Stimulated activated memory B cell treated with anti-CD40 and anti-IgM and Interleukin-4, amounts not matched to agents 10 μg/mL and 1 μg/mL and 100 μg/mL, for 72 hours (primary cell): Measurements from ENCODE around the gene G6PD.

Experiments used
- ATAC-seq: fragments of 150-1000 bp; cut with Tn5 transposase; 2 replicates; pipeline ENCODE4 v1.10.0; 2021
- H3K27ac Mint-ChIP-seq: one replicate; pipeline ENCODE4 v1.8.0; 2022; ENCODE audit warnings: mild to moderate bottlenecking, mixed read lengths
- H3K27me3 Mint-ChIP-seq: one replicate; pipeline ENCODE4 v1.8.0; 2022; ENCODE audit warnings: mixed read lengths
- H3K36me3 Mint-ChIP-seq: one replicate; pipeline ENCODE4 v1.8.0; 2022; ENCODE audit warnings: mixed read lengths
- H3K4me1 Mint-ChIP-seq: one replicate; pipeline ENCODE4 v1.8.0; 2022; ENCODE audit warnings: mixed read lengths
- H3K4me3 Mint-ChIP-seq: one replicate; pipeline ENCODE4 v1.8.0; 2022; ENCODE audit warnings: mild to moderate bottlenecking, moderate library complexity, mixed read lengths
- H3K9me3 Mint-ChIP-seq: one replicate; pipeline ENCODE4 v1.8.0; 2022; ENCODE audit warnings: mixed read lengths

G6PD gene

GRCh38 chrX:154531626-154532025, 15.0 kb downstream of the G6PD start:
- Mint-ChIP-seq H3K4me3 (no peak overlapping the region), H3K36me3 (peaks cover 24% of the 10 kb centered on the region), H3K4me1 (peaks cover 18% of the 10 kb centered on the region), H3K27me3 (no peaks in the 10 kb centered on the region), H3K9me3 (no peaks in the 10 kb centered on the region), H3K27ac (no peak overlapping the region)
- no peak for ATAC-seq

GRCh38 chrX:154530286-154530685, 16.4 kb downstream of the G6PD start:
- Mint-ChIP-seq H3K4me3 (no peak overlapping the region), H3K27me3 (no peaks in the 10 kb centered on the region), H3K36me3 (peaks cover 24% of the 10 kb centered on the region), H3K9me3 (no peaks in the 10 kb centered on the region), H3K4me1 (peaks cover 18% of the 10 kb centered on the region), H3K27ac (no peak overlapping the region)
- ATAC-seq: no peak

GRCh38 chrX:154529206-154529612, 17.4 kb downstream of the G6PD start:
- peaks cover 10% of the 10 kb centered on the region for H3K4me1 Mint-ChIP-seq
- no peaks in the 10 kb centered on the region for H3K27me3 Mint-ChIP-seq
- no peak for ATAC-seq
- H3K4me3 Mint-ChIP-seq: no peak overlapping the region
- no peak overlapping the region for H3K27ac Mint-ChIP-seq
- peaks cover 15% of the 10 kb centered on the region for H3K36me3 Mint-ChIP-seq
- no peaks in the 10 kb centered on the region for H3K9me3 Mint-ChIP-seq

- H3K9me3 Mint-ChIP-seq: no peaks in the 10 kb centered on the region
- H3K4me1 Mint-ChIP-seq: peaks cover 10% of the 10 kb centered on the region
- H3K27me3 Mint-ChIP-seq: no peaks in the 10 kb centered on the region
- H3K27ac Mint-ChIP-seq: peak overlapping the region; percentile 77
- peak; percentile 92 for ATAC-seq
- H3K4me3 Mint-ChIP-seq: peak overlapping the region; percentile 75
- H3K36me3 Mint-ChIP-seq: peaks cover 8% of the 10 kb centered on the region
Measured at GRCh38 chrX:154526901-154527675, 19.6 kb downstream of the G6PD start.

- Mint-ChIP-seq H3K27ac (peak overlapping the region; percentile 24), H3K4me1 (peaks cover 10% of the 10 kb centered on the region), H3K27me3 (no peaks in the 10 kb centered on the region), H3K4me3 (no peak overlapping the region), H3K9me3 (no peaks in the 10 kb centered on the region), H3K36me3 (peaks cover 2% of the 10 kb centered on the region)
- ATAC-seq: no peak
Measured at GRCh38 chrX:154525606-154526490, 20.8 kb downstream of the G6PD start.

- Mint-ChIP-seq H3K36me3 (peaks cover 4% of the 10 kb centered on the region), H3K9me3 (no peaks in the 10 kb centered on the region), H3K27me3 (no peaks in the 10 kb centered on the region), H3K4me1 (peaks cover 15% of the 10 kb centered on the region), H3K4me3 (no peak overlapping the region), H3K27ac (no peak overlapping the region)
- ATAC-seq: no peak
Measured at GRCh38 chrX:154519389-154519788, 27.3 kb downstream of the G6PD start.

- H3K4me1 Mint-ChIP-seq: peaks cover 23% of the 10 kb centered on the region
- no peaks in the 10 kb centered on the region for H3K9me3 Mint-ChIP-seq
- H3K27me3 Mint-ChIP-seq: no peaks in the 10 kb centered on the region
- ATAC-seq: no peak
- peaks cover 12% of the 10 kb centered on the region for H3K36me3 Mint-ChIP-seq
- peak overlapping the region; percentile 38 for H3K4me3 Mint-ChIP-seq
- H3K27ac Mint-ChIP-seq: peak overlapping the region; percentile 83
Measured at GRCh38 chrX:154517101-154517781, 29.4 kb downstream of the G6PD start.

GRCh38 chrX:154516656-154517100, 30.0 kb downstream of the G6PD start:
- H3K4me3 Mint-ChIP-seq: peak overlapping the region; percentile 82
- peak overlapping the region; percentile 83 for H3K27ac Mint-ChIP-seq
- H3K9me3 Mint-ChIP-seq: no peaks in the 10 kb centered on the region
- H3K27me3 Mint-ChIP-seq: no peaks in the 10 kb centered on the region
- H3K36me3 Mint-ChIP-seq: peaks cover 12% of the 10 kb centered on the region
- peaks cover 23% of the 10 kb centered on the region for H3K4me1 Mint-ChIP-seq
- no peak for ATAC-seq

GRCh38 chrX:154515966-154516655, 30.5 kb downstream of the G6PD start, which contains the start of gene FAM3A:
TSS of gene FAM3A (minus strand) at chrX:154516232. CDS start at chrX:154515772, 460 bp downstream.
- Mint-ChIP-seq H3K27me3 (no peaks in the 10 kb centered on the region), H3K27ac (peak within 1 kb of the TSS; percentile 83), H3K9me3 (no peaks in the 10 kb centered on the region), H3K4me1 (peaks cover 23% of the 10 kb centered on the region), H3K4me3 (peak within 1 kb of the TSS; percentile 82), H3K36me3 (peaks cover 12% of the 10 kb centered on the region)
- ATAC-seq: peak; percentile 98

- Mint-ChIP-seq H3K27me3 (no peaks in the 10 kb centered on the region), H3K4me1 (peaks cover 23% of the 10 kb centered on the region), H3K27ac (peak overlapping the region; percentile 83), H3K9me3 (no peaks in the 10 kb centered on the region), H3K4me3 (peak overlapping the region; percentile 82), H3K36me3 (peaks cover 18% of the 10 kb centered on the region)
- peak; percentile 44 for ATAC-seq
Measured at GRCh38 chrX:154515090-154515965, 31.3 kb downstream of the G6PD start.

- Mint-ChIP-seq H3K27ac (peak overlapping the region; percentile 62), H3K4me3 (peak overlapping the region; percentile 42), H3K4me1 (peaks cover 28% of the 10 kb centered on the region)
Measured at GRCh38 chrX:154513716-154514115, 32.9 kb downstream of the G6PD start.

GRCh38 chrX:154512879-154513553, 33.6 kb downstream of the G6PD start:
- Mint-ChIP-seq H3K9me3 (no peaks in the 10 kb centered on the region), H3K27me3 (no peaks in the 10 kb centered on the region), H3K4me3 (no peak overlapping the region), H3K4me1 (peaks cover 30% of the 10 kb centered on the region), H3K27ac (no peak overlapping the region), H3K36me3 (peaks cover 36% of the 10 kb centered on the region)
- no peak for ATAC-seq

More at GRCh38 chrX:154513716-154514115, 32.9 kb downstream of the G6PD start:
- no peak for ATAC-seq
- Mint-ChIP-seq H3K9me3 (no peaks in the 10 kb centered on the region), H3K27me3 (no peaks in the 10 kb centered on the region), H3K36me3 (peaks cover 32% of the 10 kb centered on the region)

- ATAC-seq: no peak
- Mint-ChIP-seq H3K27ac (no peak overlapping the region), H3K9me3 (no peaks in the 10 kb centered on the region), H3K4me1 (peaks cover 29% of the 10 kb centered on the region), H3K27me3 (no peaks in the 10 kb centered on the region), H3K36me3 (peaks cover 38% of the 10 kb centered on the region), H3K4me3 (no peak overlapping the region)
Measured at GRCh38 chrX:154511761-154512160, 34.9 kb downstream of the G6PD start.
